ENCODE results near the gene ZCCHC7.
"Not testable (repeated sequence)": the region's sequence is repeated elsewhere in the genome, so short reads cannot be mapped to it uniquely, and the experiment has no call there.

The ZCCHC7 gene

GRCh38 chr9:37290366-37290939 lies 170.1 kb downstream of the ZCCHC7 start:
- no peaks in the 10 kb centered on the region for H3K36me3 ChIP-seq
- H3K27me3 ChIP-seq, result no peaks in the 10 kb centered on the region
- no peak overlapping the region for H3K4me3 ChIP-seq (ENCODE audit: low read depth in 1 of 2, low read length in 1 of 2)
- no peaks in the 10 kb centered on the region for H3K9me3 ChIP-seq
- peaks cover 0 to 9% of the 10 kb centered on the region in 2 experiments for H3K4me1 ChIP-seq (ENCODE audit: control insufficient read depth in 1 of 2, insufficient read depth in 1 of 2, low read depth in 1 of 2, low read length in 1 of 2)
- H3K27ac ChIP-seq, result no peak overlapping the region
- no peak for TF ChIP-seq CTCF (IDR thresholded peaks at IDR 0.05)

- Histone ChIP-seq H3K4me3 (ENCODE audit: low read depth in 1 of 2, low read length in 1 of 2) (no peak overlapping the region), H3K27me3 (no peaks in the 10 kb centered on the region), H3K27ac (no peak overlapping the region), H3K36me3 (no peaks in the 10 kb centered on the region), H3K4me1 (ENCODE audit: control insufficient read depth in 1 of 2, insufficient read depth in 1 of 2, low read depth in 1 of 2, low read length in 1 of 2) (peaks cover 0 to 9% of the 10 kb centered on the region in 2 experiments), H3K9me3 (no peaks in the 10 kb centered on the region)
- no peak for TF ChIP-seq CTCF (IDR thresholded peaks at IDR 0.05)
Observed at GRCh38 chr9:37290940-37291485, 170.6 kb downstream of the ZCCHC7 start.

- H3K9me3 ChIP-seq; H3K27ac ChIP-seq; H3K36me3 ChIP-seq; H3K27me3 ChIP-seq; H3K4me1 ChIP-seq (ENCODE audit: control insufficient read depth in 1 of 2, insufficient read depth in 1 of 2, low read depth in 1 of 2, low read length in 1 of 2); H3K4me3 ChIP-seq (ENCODE audit: low read depth in 1 of 2, low read length in 1 of 2): not testable (repeated sequence)
Observed at GRCh38 chr9:37291612-37292238, 171.4 kb downstream of the ZCCHC7 start.

DNA sequence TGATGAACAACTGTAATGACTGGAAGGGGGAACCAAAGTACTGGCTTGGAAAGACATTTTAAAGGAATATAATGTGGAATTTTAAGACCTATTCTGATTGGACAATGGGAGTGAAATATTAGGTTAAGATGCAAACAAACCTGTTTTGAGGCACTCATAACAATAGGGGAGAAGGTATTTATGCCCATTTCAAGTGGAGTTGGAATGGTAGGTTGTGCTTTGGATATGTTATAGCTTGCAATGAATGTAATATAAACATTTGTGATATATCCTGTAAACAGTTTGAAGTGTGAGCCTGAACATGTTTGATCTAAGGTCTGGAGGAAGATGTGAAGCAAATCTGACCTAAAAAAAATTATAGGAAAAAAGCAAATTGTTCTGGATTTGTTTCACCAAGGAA lies 172.5 kb downstream of the ZCCHC7 start:
- H3K4me3 ChIP-seq (ENCODE audit: low read depth in 1 of 2, low read length in 1 of 2), result no peak overlapping the region
- no peaks in the 10 kb centered on the region for H3K9me3 ChIP-seq
- no peaks in the 10 kb centered on the region for H3K27me3 ChIP-seq
- no peak overlapping the region for H3K27ac ChIP-seq
- TF ChIP-seq CTCF (IDR thresholded peaks at IDR 0.05), result no peak
- H3K36me3 ChIP-seq, result no peaks in the 10 kb centered on the region
- H3K4me1 ChIP-seq (ENCODE audit: control insufficient read depth in 1 of 2, insufficient read depth in 1 of 2, low read depth in 1 of 2, low read length in 1 of 2), result peaks cover 0 to 9% of the 10 kb centered on the region in 2 experiments

- no peaks in the 10 kb centered on the region for H3K9me3 ChIP-seq
- no peak overlapping the region for H3K27ac ChIP-seq
- H3K4me1 ChIP-seq (ENCODE audit: control insufficient read depth in 1 of 2, insufficient read depth in 1 of 2, low read depth in 1 of 2, low read length in 1 of 2), result peaks cover 0 to 9% of the 10 kb centered on the region in 2 experiments
- no peaks in the 10 kb centered on the region for H3K27me3 ChIP-seq
- H3K4me3 ChIP-seq (ENCODE audit: low read depth in 1 of 2, low read length in 1 of 2), result no peak overlapping the region
- no peak for TF ChIP-seq CTCF (IDR thresholded peaks at IDR 0.05)
- no peaks in the 10 kb centered on the region for H3K36me3 ChIP-seq
Observed at GRCh38 chr9:37293664-37294524, 173.5 kb downstream of the ZCCHC7 start.

Measured in neutrophil (primary cell).